HCEC 1CT (cell line): ENCODE data around the gene NAMPT.
A peak's percentile ranks its signal among the peaks of the same experiment; 100 is the strongest.
"Not testable (repeated sequence)": the region's sequence is repeated elsewhere in the genome, so short reads cannot be mapped to it uniquely, and the experiment has no call there.

Source experiments
- DNase-seq: peaks from one replicate; pipeline ENCODE4 v3.0.0-alpha.2; 2017

Gene NAMPT

GRCh38 chr7:106284714-106285050 is at the start of gene NAMPT:
NAMPT (minus strand) TSS chr7:106284983; CDS start chr7:106284884, 99 bp downstream.
- DNase-seq: no peak

- no peak for DNase-seq
These were observed 47.4 kb upstream of the NAMPT start for GRCh38 chr7:106332201-106332600.

GRCh38 chr7:106331441-106332175 is 46.8 kb upstream of the NAMPT start:
- no peak for DNase-seq

- DNase-seq: peak; percentile 70
These were observed 45.4 kb upstream of the NAMPT start for GRCh38 chr7:106329971-106330733.

GRCh38 chr7:106329408-106329807 is 44.6 kb upstream of the NAMPT start:
- no peak for DNase-seq

GRCh38 chr7:106327538-106328481 is 43.0 kb upstream of the NAMPT start:
- DNase-seq: no peak

GRCh38 chr7:106326594-106327537 is 42.1 kb upstream of the NAMPT start:
- DNase-seq: no peak

- DNase-seq: not testable (repeated sequence)
These were observed 39.7 kb upstream of the NAMPT start for GRCh38 chr7:106324509-106324908.

- not testable (repeated sequence) for DNase-seq
These were observed 35.5 kb upstream of the NAMPT start for GRCh38 chr7:106320254-106320770.

GRCh38 chr7:106318482-106318881 is 33.7 kb upstream of the NAMPT start:
- no peak for DNase-seq

GRCh38 chr7:106317971-106318370 is 33.2 kb upstream of the NAMPT start:
- peak; percentile 32 for DNase-seq

GRCh38 chr7:106316947-106317346 is 32.2 kb upstream of the NAMPT start:
- DNase-seq: no peak

GRCh38 chr7:106314875-106315274 is 30.1 kb upstream of the NAMPT start:
- no peak for DNase-seq

GRCh38 chr7:106313966-106314365 is 29.2 kb upstream of the NAMPT start:
- DNase-seq: no peak

GRCh38 chr7:106313456-106313901 is 28.7 kb upstream of the NAMPT start:
- DNase-seq: peak; percentile 68

GRCh38 chr7:106312906-106313305 is 28.1 kb upstream of the NAMPT start:
- DNase-seq: no peak

GRCh38 chr7:106312099-106312871 is 27.5 kb upstream of the NAMPT start:
- no peak for DNase-seq

GRCh38 chr7:106309362-106309761 is 24.6 kb upstream of the NAMPT start:
- DNase-seq: no peak

GRCh38 chr7:106306256-106306655 is 21.5 kb upstream of the NAMPT start:
- DNase-seq: no peak

GRCh38 chr7:106305732-106306131 is 20.9 kb upstream of the NAMPT start:
- DNase-seq: no peak

- DNase-seq: no peak
These were observed 19.8 kb upstream of the NAMPT start for GRCh38 chr7:106304568-106304967.
